Type B pancreatic cell (in vitro differentiated cells): Measurements from ENCODE around the gene AMOT. TPM values are rescaled to one million over a fixed set of nuclear protein-coding genes. Genes with fewer than 3 reads are reported as not detected.

Experiments used
- DNase-seq: peaks from one replicate; pipeline ENCODE4 v3.0.0; 2021; ENCODE audit warnings: mixed read lengths; ENCODE audit not compliant: unreplicated experiment; ENCODE audit errors: extremely low spot score
- H3K27ac Mint-ChIP-seq: 2 replicates; pipeline ENCODE4 v1.8.0; 2021; ENCODE audit warnings: mild to moderate bottlenecking, mixed read lengths
- H3K27me3 Mint-ChIP-seq: 2 replicates; pipeline ENCODE4 v1.8.0; 2021; ENCODE audit warnings: mixed read lengths
- H3K36me3 Mint-ChIP-seq: 2 replicates; pipeline ENCODE4 v1.8.0; 2021; ENCODE audit warnings: mixed read lengths
- H3K4me1 Mint-ChIP-seq: one replicate; pipeline ENCODE4 v1.8.0; 2021; ENCODE audit warnings: mixed read lengths; ENCODE audit not compliant: unreplicated experiment
- H3K4me3 Mint-ChIP-seq: 2 replicates; pipeline ENCODE4 v1.8.0; 2021; ENCODE audit warnings: mild to moderate bottlenecking, mixed read lengths
- H3K9me3 Mint-ChIP-seq: 2 replicates; pipeline ENCODE4 v1.8.0; 2021; ENCODE audit warnings: mixed read lengths
- total RNA-seq: library from RNA; stranded (reverse); gene quantifications from 2 replicates; pipeline ENCODE4 v1.2.1, GENCODE V29; 2021; ENCODE audit warnings: low replicate concordance
- TF ChIP-seq, protein P1 (sequence below): fragments of 200-600 bp; sonication (generic); conservative IDR thresholded peaks from 2 replicates; pipeline ENCODE4 v1.5.0; 2021; ENCODE audit warnings: antibody characterized with exemption, mild to moderate bottlenecking

Gene AMOT
- total RNA-seq, 1 donor from 2014 or later, result 235 TPM

DNA sequence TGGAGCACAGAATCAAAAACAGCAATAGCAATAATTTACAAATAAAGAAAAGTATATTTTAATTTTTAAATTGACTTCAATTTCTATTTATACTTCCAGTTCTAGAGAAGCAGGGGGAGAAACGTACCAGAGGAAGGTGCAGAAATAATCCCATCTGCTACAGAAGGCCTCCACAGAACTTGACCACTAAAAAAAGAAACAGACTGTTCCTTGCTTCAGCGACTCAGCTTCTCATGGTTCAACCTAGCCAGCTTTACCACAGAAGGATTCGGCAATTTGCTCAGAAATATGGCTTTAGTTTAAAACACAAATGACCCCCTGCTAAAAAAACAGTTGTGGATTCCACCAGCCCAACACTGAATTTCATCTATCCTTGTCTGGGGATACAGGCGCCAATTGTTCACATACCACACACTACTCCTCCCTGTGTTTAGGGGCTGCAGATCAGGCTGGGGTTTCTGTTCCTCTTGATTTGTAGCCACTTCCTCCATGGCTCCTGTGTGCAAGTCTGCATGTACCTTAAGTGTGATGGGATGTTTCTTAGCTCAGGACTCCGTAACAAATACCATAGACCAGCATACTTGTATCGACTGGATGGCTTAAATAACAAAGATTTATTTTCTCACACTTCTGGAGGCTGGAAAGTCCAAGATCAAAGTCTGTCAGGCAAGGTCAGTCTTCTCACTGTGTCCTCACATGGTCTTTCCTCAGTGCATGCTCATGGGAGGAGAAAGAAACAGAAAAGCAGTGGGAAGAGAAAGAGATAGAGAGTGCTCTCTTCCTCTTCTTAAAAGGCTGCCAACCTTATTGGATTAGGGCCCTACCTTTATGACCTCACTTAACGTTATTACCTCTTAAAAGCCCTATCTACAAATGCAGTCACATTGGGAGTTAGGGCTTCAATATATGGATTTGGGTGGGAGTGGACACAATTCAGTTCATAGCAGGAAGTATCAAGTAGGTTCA is 79.1 kb downstream of the AMOT start:
- DNase-seq, result no peak
- TF ChIP-seq, protein P1, sequence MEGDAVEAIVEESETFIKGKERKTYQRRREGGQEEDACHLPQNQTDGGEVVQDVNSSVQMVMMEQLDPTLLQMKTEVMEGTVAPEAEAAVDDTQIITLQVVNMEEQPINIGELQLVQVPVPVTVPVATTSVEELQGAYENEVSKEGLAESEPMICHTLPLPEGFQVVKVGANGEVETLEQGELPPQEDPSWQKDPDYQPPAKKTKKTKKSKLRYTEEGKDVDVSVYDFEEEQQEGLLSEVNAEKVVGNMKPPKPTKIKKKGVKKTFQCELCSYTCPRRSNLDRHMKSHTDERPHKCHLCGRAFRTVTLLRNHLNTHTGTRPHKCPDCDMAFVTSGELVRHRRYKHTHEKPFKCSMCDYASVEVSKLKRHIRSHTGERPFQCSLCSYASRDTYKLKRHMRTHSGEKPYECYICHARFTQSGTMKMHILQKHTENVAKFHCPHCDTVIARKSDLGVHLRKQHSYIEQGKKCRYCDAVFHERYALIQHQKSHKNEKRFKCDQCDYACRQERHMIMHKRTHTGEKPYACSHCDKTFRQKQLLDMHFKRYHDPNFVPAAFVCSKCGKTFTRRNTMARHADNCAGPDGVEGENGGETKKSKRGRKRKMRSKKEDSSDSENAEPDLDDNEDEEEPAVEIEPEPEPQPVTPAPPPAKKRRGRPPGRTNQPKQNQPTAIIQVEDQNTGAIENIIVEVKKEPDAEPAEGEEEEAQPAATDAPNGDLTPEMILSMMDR, result no peak
- no peaks in the 10 kb centered on the region for H3K27me3 Mint-ChIP-seq
- no peaks in the 10 kb centered on the region for H3K36me3 Mint-ChIP-seq
- peaks cover 25% of the 10 kb centered on the region for H3K4me1 Mint-ChIP-seq
- no peak overlapping the region for H3K27ac Mint-ChIP-seq
- no peaks in the 10 kb centered on the region for H3K9me3 Mint-ChIP-seq
- no peak overlapping the region for H3K4me3 Mint-ChIP-seq

DNA sequence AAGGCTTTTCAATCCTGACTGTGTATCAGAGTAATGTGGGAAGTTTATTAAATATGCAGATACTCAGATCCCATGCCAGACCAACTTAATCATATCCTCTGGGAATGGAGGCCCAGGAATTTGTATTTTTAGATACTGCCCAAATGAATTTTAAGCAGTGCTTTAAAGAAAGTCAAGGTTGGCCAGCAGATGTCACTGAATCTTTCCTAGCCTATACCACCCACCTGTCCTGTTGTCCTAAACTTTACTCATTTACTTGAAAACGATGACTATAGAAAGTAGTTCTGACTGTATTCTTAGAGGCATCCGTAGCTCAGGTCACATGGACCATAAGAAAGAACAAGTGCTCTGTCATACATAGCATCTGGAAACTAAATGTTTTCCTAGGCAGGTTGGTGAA is 79.9 kb downstream of the AMOT start:
- H3K4me3 Mint-ChIP-seq, result no peak overlapping the region
- no peaks in the 10 kb centered on the region for H3K27me3 Mint-ChIP-seq
- H3K9me3 Mint-ChIP-seq, result no peaks in the 10 kb centered on the region
- peaks cover 29% of the 10 kb centered on the region for H3K4me1 Mint-ChIP-seq
- H3K36me3 Mint-ChIP-seq, result no peaks in the 10 kb centered on the region
- DNase-seq, result no peak
- H3K27ac Mint-ChIP-seq, result no peak overlapping the region
- TF ChIP-seq, protein P1, result no peak

DNA sequence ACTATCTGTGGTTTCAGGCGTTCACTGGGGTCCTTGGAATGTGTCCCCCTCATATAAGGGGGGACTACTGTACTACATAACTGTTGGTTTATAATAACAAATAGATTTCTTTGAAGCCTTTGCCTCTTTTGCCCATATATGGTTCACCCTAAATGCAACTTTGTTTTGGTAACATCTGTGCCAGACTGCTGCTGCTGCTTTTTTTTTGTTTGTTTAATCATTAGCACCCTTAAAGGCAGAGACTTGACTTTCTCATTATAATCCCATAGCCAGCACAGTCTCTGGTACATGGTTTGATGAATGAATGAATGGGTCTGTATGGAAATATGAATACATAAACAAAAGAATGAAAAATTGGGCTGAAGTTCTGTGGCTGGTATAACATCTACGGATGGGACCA is 80.7 kb downstream of the AMOT start:
- no peaks in the 10 kb centered on the region for H3K9me3 Mint-ChIP-seq
- no peaks in the 10 kb centered on the region for H3K36me3 Mint-ChIP-seq
- TF ChIP-seq, protein P1, result no peak
- H3K27ac Mint-ChIP-seq, result no peak overlapping the region
- DNase-seq, result no peak
- no peaks in the 10 kb centered on the region for H3K27me3 Mint-ChIP-seq
- H3K4me3 Mint-ChIP-seq, result no peak overlapping the region
- H3K4me1 Mint-ChIP-seq, result peaks cover 29% of the 10 kb centered on the region

DNA sequence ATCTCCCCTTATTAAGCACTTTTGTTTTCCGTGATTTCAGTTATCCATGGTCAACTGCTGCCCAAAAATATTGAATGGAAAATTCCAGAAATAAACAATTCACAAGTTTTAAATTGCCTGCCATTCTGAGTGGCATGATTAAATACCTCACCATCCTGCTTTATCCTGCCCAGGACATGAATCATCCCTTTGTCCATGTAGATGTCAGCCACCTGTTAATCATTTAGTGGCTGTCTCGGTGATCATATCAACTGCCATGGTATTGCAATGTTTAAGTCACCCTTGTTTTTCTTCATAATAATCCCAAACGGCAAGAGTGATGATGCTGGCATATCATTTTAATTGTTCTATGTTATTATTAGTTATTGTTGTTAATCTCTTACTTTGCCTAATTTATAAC is 81.1 kb downstream of the AMOT start:
- no peak for DNase-seq
- H3K4me3 Mint-ChIP-seq, result no peak overlapping the region
- H3K27me3 Mint-ChIP-seq, result no peaks in the 10 kb centered on the region
- TF ChIP-seq, protein P1, result no peak
- H3K9me3 Mint-ChIP-seq, result no peaks in the 10 kb centered on the region
- H3K36me3 Mint-ChIP-seq, result no peaks in the 10 kb centered on the region
- peaks cover 29% of the 10 kb centered on the region for H3K4me1 Mint-ChIP-seq
- H3K27ac Mint-ChIP-seq, result no peak overlapping the region

DNA sequence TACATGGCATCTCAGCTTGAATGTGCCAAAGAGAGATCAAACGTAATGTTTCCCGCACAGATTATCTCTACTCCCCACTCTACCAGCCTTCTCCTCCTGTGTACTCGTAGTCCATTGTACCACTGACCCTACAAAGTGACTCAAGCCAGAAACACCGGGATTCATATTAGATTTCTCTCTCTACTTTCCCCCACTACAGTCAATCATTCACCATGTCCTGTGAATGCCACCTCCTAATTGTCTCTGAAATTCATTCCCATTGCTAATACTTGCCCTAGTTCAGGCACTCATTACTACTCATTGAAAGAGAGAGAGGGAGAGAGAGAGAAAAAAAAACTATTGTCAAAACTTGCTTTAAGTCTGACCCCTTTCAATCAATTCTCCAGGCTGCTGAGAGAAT is 82.7 kb downstream of the AMOT start:
- no peak for DNase-seq
- no peak overlapping the region for H3K27ac Mint-ChIP-seq
- H3K4me3 Mint-ChIP-seq, result no peak overlapping the region
- no peaks in the 10 kb centered on the region for H3K36me3 Mint-ChIP-seq
- no peaks in the 10 kb centered on the region for H3K27me3 Mint-ChIP-seq
- no peaks in the 10 kb centered on the region for H3K9me3 Mint-ChIP-seq
- H3K4me1 Mint-ChIP-seq, result peaks cover 29% of the 10 kb centered on the region
- TF ChIP-seq, protein P1, result no peak
